Stomach (tissue), 4 donors: ENCODE results near the gene HSPB6.

Source experiments
- POLR2AphosphoS5 ChIP-seq, 3 donors: sonication (generic); formaldehyde crosslinking; IDR thresholded peaks; one replicate each; pipeline ENCODE4 v1.6.1; 2016; ENCODE audit warnings: antibody characterized with exemption in 3 of 3
- TF ChIP-seq, protein P1 (sequence below), 7 experiments: fragments of 450-650 bp in 4 of 7; fragments of 200-600 bp in 3 of 7; sonication (generic) in 3 of 7; IDR thresholded peaks; one replicate each; pipeline ENCODE4 v1.5.1; 2016 to 2019; ENCODE audit warnings: antibody characterized with exemption in 7 of 7, control low read depth in 2 of 7, mild to moderate bottlenecking in 1 of 7

DNA sequence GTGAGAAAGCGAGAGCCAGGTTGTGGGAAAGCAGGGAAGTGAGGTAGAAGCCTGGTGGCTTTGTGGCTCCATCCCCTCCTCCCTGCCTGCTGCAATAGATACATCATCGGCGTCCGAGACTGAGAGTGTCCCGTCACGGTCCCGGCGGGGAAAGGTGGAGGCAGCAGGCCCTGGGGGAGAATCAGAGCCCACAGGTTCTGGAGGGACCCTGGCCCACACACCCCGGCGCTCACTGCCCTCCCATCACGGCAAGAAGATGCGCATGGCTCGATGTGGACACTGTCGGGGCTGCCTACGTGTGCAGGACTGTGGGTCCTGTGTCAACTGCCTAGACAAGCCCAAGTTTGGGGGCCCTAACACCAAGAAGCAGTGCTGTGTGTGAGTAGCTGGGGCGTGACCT, 33.9 kb downstream of the HSPB6 start:
- no peak for TF ChIP-seq POLR2AphosphoS5 (IDR thresholded peaks at IDR 0.05)
- TF ChIP-seq, protein P1, sequence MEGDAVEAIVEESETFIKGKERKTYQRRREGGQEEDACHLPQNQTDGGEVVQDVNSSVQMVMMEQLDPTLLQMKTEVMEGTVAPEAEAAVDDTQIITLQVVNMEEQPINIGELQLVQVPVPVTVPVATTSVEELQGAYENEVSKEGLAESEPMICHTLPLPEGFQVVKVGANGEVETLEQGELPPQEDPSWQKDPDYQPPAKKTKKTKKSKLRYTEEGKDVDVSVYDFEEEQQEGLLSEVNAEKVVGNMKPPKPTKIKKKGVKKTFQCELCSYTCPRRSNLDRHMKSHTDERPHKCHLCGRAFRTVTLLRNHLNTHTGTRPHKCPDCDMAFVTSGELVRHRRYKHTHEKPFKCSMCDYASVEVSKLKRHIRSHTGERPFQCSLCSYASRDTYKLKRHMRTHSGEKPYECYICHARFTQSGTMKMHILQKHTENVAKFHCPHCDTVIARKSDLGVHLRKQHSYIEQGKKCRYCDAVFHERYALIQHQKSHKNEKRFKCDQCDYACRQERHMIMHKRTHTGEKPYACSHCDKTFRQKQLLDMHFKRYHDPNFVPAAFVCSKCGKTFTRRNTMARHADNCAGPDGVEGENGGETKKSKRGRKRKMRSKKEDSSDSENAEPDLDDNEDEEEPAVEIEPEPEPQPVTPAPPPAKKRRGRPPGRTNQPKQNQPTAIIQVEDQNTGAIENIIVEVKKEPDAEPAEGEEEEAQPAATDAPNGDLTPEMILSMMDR (IDR thresholded peaks at IDR 0.05), result no peak
